B cell (primary cell): Measurements from ENCODE around the gene MACO1. TPM values are rescaled to one million over a fixed set of nuclear protein-coding genes. Genes with fewer than 3 reads are reported as not detected.
"Not testable (repeated sequence)": the region's sequence is repeated elsewhere in the genome, so short reads cannot be mapped to it uniquely, and the experiment has no call there.

ENCODE experiments used
- ATAC-seq: fragments of 200-7000 bp; cut with Tn5 transposase; one replicate; pipeline ENCODE4 v1.10.0; 2021; ENCODE audit warnings: low read depth, mild to moderate bottlenecking, moderate number of reproducible peaks, moderate library complexity
- CTCF ChIA-PET: fragments of 350-600 bp; sonication (Branson Sonifier 250); formaldehyde crosslinking; loops from one replicate; lab custom pipeline; 2021; ENCODE audit warnings: antibody characterized with exemption, inconsistent platforms; lab: Charles Lee
- POLR2A ChIA-PET: fragments of 350-600 bp; sonication (Branson Sonifier 250); formaldehyde crosslinking; loops from one replicate; lab custom pipeline; 2021; ENCODE audit warnings: antibody characterized with exemption; lab: Charles Lee
- DNase-seq: peaks from one replicate; pipeline ENCODE4 v3.0.0; 2013
- H2AFZ ChIP-seq: 2 replicates; pipeline ENCODE4 v1.6.1; 2012; ENCODE audit warnings: mild to moderate bottlenecking, low read depth, low read length; ENCODE audit not compliant: insufficient read depth, poor library complexity, severe bottlenecking
- H3K27ac ChIP-seq, 2 donors: 1 replicate in 1 of 2; 2 replicates in 1 of 2; pipeline ENCODE4 v1.5.1; 2012 to 2013; ENCODE audit warnings: low read length in 2 of 2, mild to moderate bottlenecking in 2 of 2, moderate library complexity in 1 of 2
- H3K27me3 ChIP-seq, 4 experiments: fragments of 200-600 bp in 1 of 4; sonication (generic) in 1 of 4; replicated peaks in 1 of 4; 1 replicate in 2 of 4; 2 replicates in 2 of 4; pipeline versions ENCODE4 v1.6.1 to v1.7.0; 2013 to 2016; ENCODE audit warnings: low read length in 3 of 4, mild to moderate bottlenecking in 2 of 4, mixed read lengths in 1 of 4, moderate library complexity in 1 of 4; ENCODE audit not compliant: insufficient read depth in 4 of 4, control insufficient read depth in 3 of 4; ENCODE audit errors: control extremely low read depth in 1 of 4
- H3K36me3 ChIP-seq, 2 experiments: replicated peaks in 1 of 2; 1 replicate in 1 of 2; 2 replicates in 1 of 2; pipeline versions ENCODE4 v1.6.1 to v1.7.1; 2013; ENCODE audit warnings: low read length in 1 of 2; ENCODE audit not compliant: insufficient read depth in 2 of 2, control insufficient read depth in 1 of 2; ENCODE audit errors: control extremely low read depth in 1 of 2, extremely low read depth in 1 of 2
- H3K4me1 ChIP-seq, 2 donors: fragments of 200-600 bp in 1 of 2; sonication (generic) in 1 of 2; 1 replicate in 1 of 2; 2 replicates in 1 of 2; pipeline versions ENCODE4 v1.5.1 to v1.6.1; 2013 to 2017; ENCODE audit warnings: low read length in 2 of 2; ENCODE audit not compliant: control insufficient read depth in 2 of 2, insufficient read depth in 2 of 2
- H3K4me2 ChIP-seq: replicated peaks from 2 replicates; pipeline ENCODE3; 2012; ENCODE audit warnings: mild to moderate bottlenecking, low read depth, low read length; ENCODE audit not compliant: poor library complexity, severe bottlenecking
- H3K4me3 ChIP-seq, 5 experiments: fragments of 200-600 bp in 1 of 5; sonication (generic) in 1 of 5; 1 replicate in 3 of 5; 2 replicates in 2 of 5; pipeline versions ENCODE4 v1.5.1 to v1.7.0; 2011 to 2016; ENCODE audit warnings: low read length in 4 of 5, mild to moderate bottlenecking in 4 of 5, low read depth in 2 of 5, control low read depth in 1 of 5, moderate library complexity in 1 of 5; ENCODE audit not compliant: insufficient read depth in 1 of 5; ENCODE audit errors: control extremely low read depth in 1 of 5, extremely low read depth in 1 of 5
- H3K79me2 ChIP-seq: fragments of 200-600 bp; sonication (generic); one replicate; pipeline ENCODE4 v1.6.0; 2016; ENCODE audit warnings: low read length; ENCODE audit not compliant: control insufficient read depth, insufficient read depth
- H3K9ac ChIP-seq: fragments of 200-600 bp; sonication (generic); 2 replicates; pipeline ENCODE4 v1.6.1; 2017; ENCODE audit warnings: mild to moderate bottlenecking, low read length, moderate library complexity
- H3K9me3 ChIP-seq, 3 donors: one replicate each; pipeline versions ENCODE4 v1.6.1 to v1.7.1; 2013; ENCODE audit warnings: low read length in 2 of 3; ENCODE audit not compliant: control insufficient read depth in 2 of 3, insufficient read depth in 1 of 3; ENCODE audit errors: control extremely low read depth in 1 of 3
- H4K20me1 ChIP-seq: 2 replicates; pipeline ENCODE4 v1.6.0; 2012; ENCODE audit warnings: mild to moderate bottlenecking, low read length; ENCODE audit not compliant: insufficient read depth, control insufficient read depth, poor library complexity, severe bottlenecking
- H3K27ac Mint-ChIP-seq: one replicate; pipeline ENCODE4 v1.8.0; 2021; ENCODE audit warnings: mixed read lengths
- H3K27me3 Mint-ChIP-seq: one replicate; pipeline ENCODE4 v1.8.0; 2021; ENCODE audit warnings: mixed read lengths
- H3K4me1 Mint-ChIP-seq: one replicate; pipeline ENCODE4 v1.8.0; 2021; ENCODE audit warnings: mixed read lengths
- H3K4me3 Mint-ChIP-seq: one replicate; pipeline ENCODE4 v1.8.0; 2021; ENCODE audit warnings: mixed read lengths
- H3K9me3 Mint-ChIP-seq: one replicate; pipeline ENCODE4 v1.8.0; 2022; ENCODE audit warnings: mixed read lengths; ENCODE audit not compliant: insufficient read depth
- EZH2 ChIP-seq: IDR thresholded peaks from 2 replicates; pipeline ENCODE4 v1.6.1; 2012; ENCODE audit warnings: borderline replicate concordance, low read depth, mild to moderate bottlenecking, moderate library complexity, low read length; ENCODE audit not compliant: insufficient read depth, poor library complexity, severe bottlenecking
- WGBS: methylation state at CpG from one replicate; pipeline ENCODE4 v1.1.5; 2013; ENCODE audit warnings: missing lambda C conversion rate; ENCODE audit not compliant: insufficient coverage; 5-methylcytosine and 5-hydroxymethylcytosine counted together
- intact Hi-C: fragments of 100-400 bp; cut with micrococcal nuclease; formaldehyde crosslinking; loops from one replicate; pipeline ENCODE4 v1.10.0; 2022
- polyA plus RNA-seq: library from polyadenylated mRNA; depleted of rRNA; stranded (reverse); fragments of >200 nt; gene quantifications from 2 replicates; pipeline ENCODE4 v1.2.3, GENCODE V29; 2012
- total RNA-seq, 2 donors: library from RNA; stranded (reverse); fragments of 120-200 nt in 1 of 2; gene quantifications; 1 replicate in 1 of 2; 2 replicates in 1 of 2; pipeline versions ENCODE4 v1.2.3 to v1.2.4, GENCODE V29; 2013 to 2022
- TF ChIP-seq, protein P1 (sequence below): fragments of 200-600 bp; IDR thresholded peaks from one replicate; pipeline ENCODE4 v1.8.0; 2022; ENCODE audit warnings: antibody characterized with exemption, mild to moderate bottlenecking

Gene MACO1
- total and polyA plus RNA-seq, 2 donors (not counting 1 experiment from before 2014, with no cell fraction given), result 4.9 to 21.2 TPM

- no peak overlapping the region for H3K4me3 ChIP-seq
- ChIA-PET POLR2A (no interaction called here), CTCF (no interaction called here)
- H3K4me2 ChIP-seq, result no peak overlapping the region
- no peak overlapping the region for H3K4me3 Mint-ChIP-seq
- H3K9me3 Mint-ChIP-seq, result no peaks in the 10 kb centered on the region
- H3K79me2 ChIP-seq, result peaks cover 82% of the 10 kb centered on the region
- intact Hi-C loops, result no loop called here
- no peaks in the 10 kb centered on the region for H3K27me3 Mint-ChIP-seq
- H3K27me3 ChIP-seq, result no peaks in the 10 kb centered on the region
- no peak overlapping the region for H3K9ac ChIP-seq
- TF ChIP-seq, protein P1, sequence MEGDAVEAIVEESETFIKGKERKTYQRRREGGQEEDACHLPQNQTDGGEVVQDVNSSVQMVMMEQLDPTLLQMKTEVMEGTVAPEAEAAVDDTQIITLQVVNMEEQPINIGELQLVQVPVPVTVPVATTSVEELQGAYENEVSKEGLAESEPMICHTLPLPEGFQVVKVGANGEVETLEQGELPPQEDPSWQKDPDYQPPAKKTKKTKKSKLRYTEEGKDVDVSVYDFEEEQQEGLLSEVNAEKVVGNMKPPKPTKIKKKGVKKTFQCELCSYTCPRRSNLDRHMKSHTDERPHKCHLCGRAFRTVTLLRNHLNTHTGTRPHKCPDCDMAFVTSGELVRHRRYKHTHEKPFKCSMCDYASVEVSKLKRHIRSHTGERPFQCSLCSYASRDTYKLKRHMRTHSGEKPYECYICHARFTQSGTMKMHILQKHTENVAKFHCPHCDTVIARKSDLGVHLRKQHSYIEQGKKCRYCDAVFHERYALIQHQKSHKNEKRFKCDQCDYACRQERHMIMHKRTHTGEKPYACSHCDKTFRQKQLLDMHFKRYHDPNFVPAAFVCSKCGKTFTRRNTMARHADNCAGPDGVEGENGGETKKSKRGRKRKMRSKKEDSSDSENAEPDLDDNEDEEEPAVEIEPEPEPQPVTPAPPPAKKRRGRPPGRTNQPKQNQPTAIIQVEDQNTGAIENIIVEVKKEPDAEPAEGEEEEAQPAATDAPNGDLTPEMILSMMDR, result no peak
- TF ChIP-seq EZH2, result no peak
- no peak for ATAC-seq
- H3K4me1 ChIP-seq, result peaks cover 0 to 3% of the 10 kb centered on the region in 2 donors
- H3K36me3 ChIP-seq, result peaks cover 2 to 12% of the 10 kb centered on the region in 2 experiments
- no peak for DNase-seq
- no peak overlapping the region for H3K27ac ChIP-seq
- H2AFZ ChIP-seq, result no peak overlapping the region
- no peak overlapping the region for H3K27ac Mint-ChIP-seq
- H3K4me1 Mint-ChIP-seq, result peaks cover 25% of the 10 kb centered on the region
- no peaks in the 10 kb centered on the region for H3K9me3 ChIP-seq
- WGBS, result 100% methylated on average over 4 of the region's 4 CpGs
- H4K20me1 ChIP-seq, result peaks cover 71% of the 10 kb centered on the region
Measured at GRCh38 chr1:25443030-25443699, 12.5 kb downstream of the MACO1 start.

- H3K4me1 Mint-ChIP-seq, result peaks cover 25% of the 10 kb centered on the region
- DNase-seq, H3K4me3 ChIP-seq, H3K4me3 Mint-ChIP-seq, H3K9me3 Mint-ChIP-seq, H3K27ac ChIP-seq, H3K27ac Mint-ChIP-seq, H3K27me3 Mint-ChIP-seq, intact Hi-C loops, H3K9me3 ChIP-seq, H3K9ac ChIP-seq, H3K27me3 ChIP-seq, H2AFZ ChIP-seq, POLR2A ChIA-PET, H3K4me1 ChIP-seq, CTCF ChIA-PET, H3K4me2 ChIP-seq, ATAC-seq: not testable (repeated sequence)
- 93% methylated on average over 5 of the region's 5 CpGs for WGBS
- H4K20me1 ChIP-seq, result peaks cover 61% of the 10 kb centered on the region
- H3K79me2 ChIP-seq, result peaks cover 70% of the 10 kb centered on the region
- H3K36me3 ChIP-seq, result peaks cover 2 to 18% of the 10 kb centered on the region in 2 experiments
Measured at GRCh38 chr1:25444604-25445003, 13.9 kb downstream of the MACO1 start.
